Heart right ventricle (tissue), 16 donors: ENCODE data around the gene STOML1. TPM values are rescaled to one million over a fixed set of nuclear protein-coding genes. Genes with fewer than 3 reads are reported as not detected.

ENCODE experiments used
- ATAC-seq, 8 donors: fragments of 200-7000 bp; cut with Tn5 transposase; one replicate each; pipeline ENCODE4 v1.9.1; 2020; ENCODE audit warnings: mild to moderate bottlenecking in 8 of 8, moderate library complexity in 8 of 8, moderate number of reproducible peaks in 1 of 8
- DNase-seq, 2 donors: peaks; one replicate each; pipeline ENCODE4 v3.0.0-alpha.2; 2020
- H3K27ac ChIP-seq, 10 donors: fragments of 200-600 bp; sonication (generic) in 2 of 10; one replicate each; pipeline versions ENCODE4 v1.5.0 to v1.8.0; 2020 to 2022; ENCODE audit warnings: mild to moderate bottlenecking in 3 of 10
- H3K27me3 ChIP-seq, 7 donors: fragments of 200-600 bp; one replicate each; pipeline ENCODE4 v1.8.0; 2021 to 2022; ENCODE audit warnings: mild to moderate bottlenecking in 2 of 7
- H3K36me3 ChIP-seq, 9 donors: fragments of 200-600 bp; sonication (generic) in 1 of 9; one replicate each; pipeline versions ENCODE4 v1.5.0 to v1.8.0; 2020 to 2022; ENCODE audit warnings: mild to moderate bottlenecking in 2 of 9
- H3K4me1 ChIP-seq, 9 donors: fragments of 200-600 bp; sonication (generic) in 1 of 9; one replicate each; pipeline versions ENCODE4 v1.5.0 to v1.8.0; 2020 to 2022; ENCODE audit warnings: mild to moderate bottlenecking in 4 of 9
- H3K4me3 ChIP-seq, 10 donors: fragments of 200-600 bp; sonication (generic) in 2 of 10; one replicate each; pipeline versions ENCODE4 v1.5.0 to v1.8.0; 2020 to 2022; ENCODE audit warnings: mild to moderate bottlenecking in 7 of 10, moderate library complexity in 2 of 10
- H3K9me3 ChIP-seq, 11 donors: fragments of 200-600 bp in 10 of 11; sonication (generic) in 2 of 11; one replicate each; pipeline versions ENCODE4 v1.5.0 to v1.8.0; 2013 to 2022; ENCODE audit warnings: mild to moderate bottlenecking in 2 of 11, control low read depth in 1 of 11, moderate library complexity in 1 of 11
- WGBS, 2 donors: extraction: QIAGEN DNeasy Blood & Tissue Kit; methylation state at CpG; one replicate each; pipeline ENCODE4 v1.1.7; 2013; ENCODE audit warnings: inconsistent platforms in 1 of 2; 5-methylcytosine and 5-hydroxymethylcytosine counted together
- intact Hi-C, 10 donors: fragments of 100-400 bp; cut with DNase I; formaldehyde crosslinking; loops; one replicate each; pipeline versions ENCODE4 v1.11.1 to v1.14.2; 2022
- polyA plus RNA-seq, 2 donors: library from polyadenylated mRNA; stranded (reverse); fragments of 200-250 nt; gene quantifications; one replicate each; pipeline ENCODE4 v1.2.3, GENCODE V29; 2013
- total RNA-seq, 10 donors: library from RNA; stranded (reverse); fragmentation: NEBNext Ultra II Directional in 3 of 10; extraction: Animal tissue kit (Norgen Biotek cat#: 25700) in 3 of 10; gene quantifications; one replicate each; pipeline versions ENCODE4 v1.2.1 to v1.2.4, GENCODE V29; 2021 to 2023
- TF ChIP-seq, protein P1 (sequence below), 9 donors: fragments of 200-600 bp; sonication (generic) in 2 of 9; IDR thresholded peaks; one replicate each; pipeline versions ENCODE4 v1.5.0 to v1.8.0; 2021 to 2022; ENCODE audit warnings: antibody characterized with exemption in 9 of 9, mild to moderate bottlenecking in 5 of 9, moderate library complexity in 1 of 9
- donor health status: Arrhythmogenic right ventricular cardiomyopathy.
- donor health status: ischemic (EF 13 %, LVEDD 7.1; RV severe dilation, severe dysfunction).
- donor health status: healthy with polysubstance abuse.
- donor health status: DM: no; HTN: yes; CAD: no.
- donor health status: DM: no; HTN: no; CAD: no.
- donor health status: ischemic (EF 25% LVEDD 6.9; RV normal size, moderate dysfunction).
- donor health status: ischemic (EF 25% LVEDD 5.7; RV mildly dilated, moderate dysfunction).
- donor health status: healthy.
- donor health status: DM: yes; HTN: yes; CAD: no.
- donor health status: Ischemic cardiomyopathy.
- donor health status: ischemic (EF 35%, LVEDD 5.7; RV mildly dilated, moderate dysfunction).
- donor health status: nonischemic (EF 11% LVEDD 7.7; RV severe dilation, severe dysfunction).
- donor health status: DM: yes; HTN: yes; CAD: no.
- donor health status: PGD.
- donor health status: ischemic (EF 29% LVEDD 5.4; RV normal size, mild dysfunction).
- donor health status: nonischemic (EF 23%, LVEDD 6.1; RV moderate dilation, normal function).

Gene STOML1
- total and polyA plus RNA-seq, 12 donors, result 21.1 to 38.4 (median 28.2) TPM

DNA sequence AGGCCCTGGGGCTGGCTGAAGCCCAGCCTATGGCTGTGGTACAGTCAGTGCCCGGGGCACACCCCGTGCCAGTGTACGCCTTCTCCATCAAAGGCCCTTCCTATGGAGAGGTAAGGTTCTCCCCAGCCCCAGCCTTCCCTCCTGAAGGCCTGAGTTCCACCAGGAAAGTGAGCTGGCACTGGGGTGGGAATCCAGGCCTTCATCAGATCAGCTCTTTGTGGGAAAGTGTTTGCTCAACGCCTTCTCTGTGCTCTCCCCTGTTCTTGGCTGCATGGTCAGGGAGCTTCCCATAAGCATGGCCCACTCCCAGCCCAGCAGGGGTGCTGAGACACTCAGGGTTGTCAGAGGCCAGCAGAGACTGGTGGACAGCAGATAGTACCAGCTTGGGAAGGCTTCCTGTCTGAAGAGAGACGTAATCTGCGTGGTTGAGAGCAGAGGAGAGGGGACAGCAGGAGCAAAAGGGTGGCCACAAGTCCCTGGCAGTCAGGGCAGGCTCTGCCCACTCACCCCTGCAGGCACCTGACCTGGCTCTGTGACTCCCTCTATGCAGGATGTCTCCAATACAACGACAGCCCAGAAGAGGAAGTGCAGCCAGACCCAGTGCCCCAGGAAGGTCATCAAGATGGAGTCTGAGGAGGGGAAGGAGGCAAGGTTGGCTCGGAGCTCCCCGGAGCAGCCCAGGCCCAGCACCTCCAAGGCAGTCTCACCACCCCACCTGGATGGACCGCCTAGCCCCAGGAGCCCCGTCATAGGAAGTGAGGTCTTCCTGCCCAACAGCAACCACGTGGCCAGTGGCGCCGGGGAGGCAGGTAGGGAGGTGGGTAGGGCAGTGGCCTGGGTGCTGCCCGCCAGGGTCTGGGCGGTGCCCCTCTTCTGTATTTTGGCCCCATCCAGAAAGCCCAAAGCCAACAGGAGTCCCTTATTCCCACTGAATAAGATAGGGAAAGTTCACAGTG is 40.8 kb upstream of the STOML1 start:
- TF ChIP-seq, protein P1, sequence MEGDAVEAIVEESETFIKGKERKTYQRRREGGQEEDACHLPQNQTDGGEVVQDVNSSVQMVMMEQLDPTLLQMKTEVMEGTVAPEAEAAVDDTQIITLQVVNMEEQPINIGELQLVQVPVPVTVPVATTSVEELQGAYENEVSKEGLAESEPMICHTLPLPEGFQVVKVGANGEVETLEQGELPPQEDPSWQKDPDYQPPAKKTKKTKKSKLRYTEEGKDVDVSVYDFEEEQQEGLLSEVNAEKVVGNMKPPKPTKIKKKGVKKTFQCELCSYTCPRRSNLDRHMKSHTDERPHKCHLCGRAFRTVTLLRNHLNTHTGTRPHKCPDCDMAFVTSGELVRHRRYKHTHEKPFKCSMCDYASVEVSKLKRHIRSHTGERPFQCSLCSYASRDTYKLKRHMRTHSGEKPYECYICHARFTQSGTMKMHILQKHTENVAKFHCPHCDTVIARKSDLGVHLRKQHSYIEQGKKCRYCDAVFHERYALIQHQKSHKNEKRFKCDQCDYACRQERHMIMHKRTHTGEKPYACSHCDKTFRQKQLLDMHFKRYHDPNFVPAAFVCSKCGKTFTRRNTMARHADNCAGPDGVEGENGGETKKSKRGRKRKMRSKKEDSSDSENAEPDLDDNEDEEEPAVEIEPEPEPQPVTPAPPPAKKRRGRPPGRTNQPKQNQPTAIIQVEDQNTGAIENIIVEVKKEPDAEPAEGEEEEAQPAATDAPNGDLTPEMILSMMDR (IDR thresholded peaks at IDR 0.05), result no peak
- peak in 1 of 8 donors; percentile 9 for ATAC-seq
- WGBS, 2 donors, result 76 to 84% methylated on average over 16 of the region's 16 CpGs
- H3K27ac ChIP-seq, result peak overlapping the region in 2 of 10 donors; percentile 18 to 20
- DNase-seq, result no peak
- peaks cover 0 to 37% (median 17%) of the 10 kb centered on the region in 9 donors for H3K4me1 ChIP-seq
- H3K9me3 ChIP-seq, result no peaks in the 10 kb centered on the region
- peaks cover 0 to 100% (median 31%) of the 10 kb centered on the region in 9 donors for H3K36me3 ChIP-seq
- no peaks in the 10 kb centered on the region for H3K27me3 ChIP-seq
- no peak overlapping the region for H3K4me3 ChIP-seq
- intact Hi-C loops, result loop anchor here in 1 of 10 donors (5.0 kb wide), 1 partner anchor 51 kb away; no protein-coding TSS in a partner anchor

DNA sequence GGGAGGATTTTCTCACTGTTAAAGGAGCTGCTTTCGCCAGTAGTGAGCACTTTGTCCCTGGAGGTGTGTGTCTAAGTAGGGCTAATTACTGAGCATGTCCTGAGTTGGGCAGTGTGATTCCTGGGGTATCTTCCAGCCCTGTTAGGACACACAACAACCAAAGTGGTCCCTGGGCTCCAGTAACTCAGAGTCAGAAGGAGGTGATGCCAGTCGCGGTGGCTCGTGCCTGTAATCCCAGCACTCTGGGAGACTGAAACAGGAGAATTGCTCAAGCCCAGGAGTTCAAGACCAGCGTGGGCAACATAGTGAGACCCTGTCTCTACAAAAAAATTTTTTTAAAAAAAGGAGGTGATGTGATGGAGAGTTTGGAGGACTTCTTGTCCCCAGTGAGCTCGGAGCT is 40.0 kb upstream of the STOML1 start:
- Histone ChIP-seq H3K9me3 (no peaks in the 10 kb centered on the region), H3K4me1 (peaks cover 0 to 34% (median 21%) of the 10 kb centered on the region in 9 donors), H3K27me3 (no peaks in the 10 kb centered on the region), H3K36me3 (peaks cover 0 to 100% (median 39%) of the 10 kb centered on the region in 9 donors), H3K4me3 (no peak overlapping the region), H3K27ac (peak overlapping the region in 1 of 10 donors; percentile 18)
- ATAC-seq, result no peak
- WGBS, 2 donors, result 97% methylated on average over 6 of the region's 6 CpGs
- intact Hi-C loops, result loop anchor here in 1 of 10 donors (5.0 kb wide), 1 partner anchor 50 kb away; no protein-coding TSS in a partner anchor
- TF ChIP-seq, protein P1 (IDR thresholded peaks at IDR 0.05), result no peak
- DNase-seq, result no peak

DNA sequence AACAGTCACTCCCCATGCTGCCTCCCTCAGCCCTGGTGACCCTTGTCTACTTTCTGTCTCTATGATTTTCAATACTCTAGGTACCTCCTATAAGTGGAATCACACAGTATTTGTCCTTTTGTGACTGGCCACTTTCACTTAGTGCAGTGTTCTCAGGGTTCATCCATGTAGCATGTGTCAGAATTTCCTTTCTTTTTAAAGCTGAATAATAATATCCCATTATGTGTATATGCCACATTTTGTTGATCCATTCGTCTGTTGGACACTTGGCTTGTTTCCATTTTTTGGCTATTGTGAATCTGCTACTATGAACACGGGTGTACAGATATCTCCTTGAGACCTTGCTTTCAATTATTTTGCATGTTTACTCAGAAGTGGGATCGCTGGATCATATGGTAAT is 36.6 kb upstream of the STOML1 start:
- no peaks in the 10 kb centered on the region for H3K9me3 ChIP-seq
- intact Hi-C loops, result no loop called here
- no peak overlapping the region for H3K4me3 ChIP-seq
- H3K4me1 ChIP-seq, result peaks cover 7 to 46% (median 31%) of the 10 kb centered on the region in 9 donors
- peak overlapping the region in 1 of 10 donors; percentile 16 for H3K27ac ChIP-seq
- peaks cover 0 to 100% (median 28%) of the 10 kb centered on the region in 9 donors for H3K36me3 ChIP-seq
- ATAC-seq, result no peak
- DNase-seq, result no peak
- H3K27me3 ChIP-seq, result no peaks in the 10 kb centered on the region
- TF ChIP-seq, protein P1 (IDR thresholded peaks at IDR 0.05), result no peak
- WGBS, 2 donors, result 55 to 67% methylated on average over 3 of the region's 3 CpGs

DNA sequence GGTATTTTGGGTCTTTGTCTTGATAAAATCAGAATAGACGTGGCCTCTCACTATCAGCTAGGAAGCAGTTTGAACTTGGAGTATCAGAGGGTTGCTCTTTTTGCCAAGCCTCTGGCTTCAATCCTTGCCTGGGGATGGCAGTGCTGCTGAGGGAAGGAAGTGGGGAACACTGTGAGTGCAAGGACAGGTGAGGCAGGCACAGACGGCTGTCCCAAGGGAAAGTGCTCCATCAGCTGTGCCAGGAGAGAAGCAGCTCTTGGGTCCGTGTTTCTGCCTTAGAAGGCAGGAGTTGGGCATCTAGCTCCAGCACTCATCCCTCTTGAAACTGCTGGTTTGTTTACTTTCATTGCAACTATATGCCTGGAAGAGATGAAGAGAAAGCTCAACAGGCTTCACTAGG is 35.6 kb upstream of the STOML1 start:
- Histone ChIP-seq H3K27ac (peak overlapping the region in 1 of 10 donors; percentile 10), H3K4me1 (peaks cover 7 to 38% (median 29%) of the 10 kb centered on the region in 9 donors), H3K36me3 (peaks cover 0 to 100% (median 28%) of the 10 kb centered on the region in 9 donors), H3K9me3 (no peaks in the 10 kb centered on the region), H3K27me3 (no peaks in the 10 kb centered on the region), H3K4me3 (no peak overlapping the region)
- intact Hi-C loops, result no loop called here
- WGBS, 2 donors, result 51 to 69% methylated on average over 3 of the region's 3 CpGs
- ATAC-seq (no peak), DNase-seq (no peak)
- TF ChIP-seq, protein P1 (IDR thresholded peaks at IDR 0.05), result no peak
